ENCODE data around the gene PPIL4.

The PPIL4 gene

DNA sequence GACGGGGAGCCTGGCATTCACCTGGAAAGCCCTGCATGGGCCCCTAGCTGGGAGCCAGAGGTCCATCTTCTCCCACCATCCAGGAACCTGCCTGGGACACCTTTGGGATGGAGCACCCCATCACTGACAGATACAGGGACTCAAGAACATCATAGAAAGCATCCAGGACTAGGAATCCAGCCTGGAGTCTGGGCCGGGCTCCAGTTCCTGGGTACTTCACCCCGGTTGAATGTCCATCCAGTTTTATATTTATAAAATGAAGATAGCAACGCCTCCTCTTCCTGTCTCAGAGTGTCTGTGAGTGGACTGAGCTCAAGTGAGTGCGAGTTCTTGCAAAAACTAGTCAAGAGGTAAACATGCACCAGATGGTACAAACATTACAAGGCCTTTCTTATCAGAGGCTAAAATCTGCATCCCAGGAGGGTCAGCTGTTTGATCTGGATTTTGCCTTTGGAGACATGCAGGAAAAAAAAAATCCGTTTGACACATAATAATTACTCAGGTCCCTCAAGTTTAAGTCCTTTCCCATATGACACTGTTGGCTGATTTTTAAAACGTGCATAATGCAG lies 88.4 kb downstream of the PPIL4 start:
- DNase-seq = no peak

DNA sequence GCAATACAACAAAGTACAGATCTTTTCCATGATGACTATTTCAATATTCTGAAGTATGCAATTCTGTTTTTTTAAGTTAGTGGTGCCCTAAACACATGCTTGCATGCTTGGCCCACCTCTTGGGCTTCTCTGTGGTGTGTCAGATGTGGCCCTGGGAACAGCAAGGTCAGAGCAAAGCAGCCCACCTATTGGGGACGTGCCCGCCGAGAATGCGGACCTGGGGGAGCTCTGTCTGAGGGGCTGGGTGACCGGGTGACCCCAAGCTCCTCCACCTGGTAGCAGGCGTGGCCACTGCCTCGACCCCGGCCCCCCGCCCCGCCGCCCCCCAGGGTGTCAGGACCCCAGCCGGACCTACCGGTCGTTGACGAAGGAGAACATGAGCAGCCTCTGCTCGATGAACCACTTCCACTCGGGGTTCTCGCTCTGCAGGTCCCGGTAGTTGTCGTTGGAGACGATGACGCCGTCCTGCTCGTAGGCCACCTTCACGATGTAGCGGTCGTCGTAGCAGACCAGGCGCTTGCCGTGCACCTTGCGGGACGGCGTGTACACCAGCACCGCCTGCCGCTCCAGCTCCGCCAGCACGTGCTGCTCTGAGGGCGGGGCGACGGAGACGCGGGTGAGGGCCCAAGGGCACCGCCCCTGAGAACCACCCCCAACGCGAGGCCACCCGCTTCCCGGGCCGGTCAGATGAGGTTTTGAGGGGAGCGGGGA lies 89.4 kb downstream of the PPIL4 start:
- no peak for DNase-seq

DNA sequence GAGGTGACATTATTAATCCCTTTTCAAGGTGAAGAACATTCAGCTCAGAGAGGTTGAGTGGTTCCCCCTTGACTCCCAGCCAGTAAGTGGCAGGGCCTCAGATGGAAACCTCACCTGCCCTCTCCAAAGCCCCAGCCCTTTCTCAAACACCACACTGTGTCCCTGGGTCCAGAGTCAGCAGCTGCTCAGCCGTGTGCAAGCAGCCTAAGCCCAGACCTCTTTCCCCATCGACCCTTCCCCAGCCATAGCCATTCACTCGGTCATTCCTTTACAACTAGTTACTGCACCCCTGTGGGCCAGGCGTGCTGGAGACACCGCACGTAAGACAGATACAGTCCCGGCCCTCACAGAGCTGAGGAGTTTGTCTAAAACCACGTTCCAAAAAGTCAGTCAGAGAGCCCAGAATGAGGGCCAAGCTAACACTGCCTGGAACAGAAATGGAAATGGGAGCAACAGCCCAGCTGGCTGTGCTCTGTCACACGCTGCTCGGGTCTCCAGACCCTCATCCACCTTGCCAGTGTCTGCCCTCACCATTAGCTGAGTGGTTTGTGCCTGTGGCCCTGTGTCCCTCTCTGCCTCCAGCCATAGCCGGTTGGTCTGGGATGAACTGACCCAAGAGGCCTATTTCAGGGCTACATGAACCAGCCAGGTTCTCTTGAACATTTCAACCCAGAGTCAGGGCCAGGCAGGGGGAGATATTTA lies 90.7 kb downstream of the PPIL4 start:
- DNase-seq = no peak

Measured in NCI-H526 treated with DMSO at 0.1 percent for 48 hours (cell line).